Stomach (tissue), 4 donors: ENCODE results near the gene NKAIN2.

ENCODE experiments used
- EP300 ChIP-seq: sonication (generic); formaldehyde crosslinking; IDR thresholded peaks from one replicate; pipeline ENCODE4 v1.6.1; 2017; ENCODE audit warnings: antibody characterized with exemption
- POLR2A ChIP-seq, 4 donors: fragments of 450-650 bp; IDR thresholded peaks; one replicate each; pipeline ENCODE4 v1.6.1; 2016; ENCODE audit warnings: antibody characterized with exemption in 4 of 4, control low read depth in 2 of 4, mild to moderate bottlenecking in 1 of 4, moderate library complexity in 1 of 4
- POLR2AphosphoS5 ChIP-seq, 3 donors: sonication (generic); formaldehyde crosslinking; IDR thresholded peaks; one replicate each; pipeline ENCODE4 v1.6.1; 2016; ENCODE audit warnings: antibody characterized with exemption in 3 of 3
- TF ChIP-seq, protein P1 (sequence below), 7 experiments: fragments of 450-650 bp in 4 of 7; fragments of 200-600 bp in 3 of 7; sonication (generic) in 3 of 7; IDR thresholded peaks; one replicate each; pipeline ENCODE4 v1.5.1; 2016 to 2019; ENCODE audit warnings: antibody characterized with exemption in 7 of 7, control low read depth in 2 of 7, mild to moderate bottlenecking in 1 of 7

DNA sequence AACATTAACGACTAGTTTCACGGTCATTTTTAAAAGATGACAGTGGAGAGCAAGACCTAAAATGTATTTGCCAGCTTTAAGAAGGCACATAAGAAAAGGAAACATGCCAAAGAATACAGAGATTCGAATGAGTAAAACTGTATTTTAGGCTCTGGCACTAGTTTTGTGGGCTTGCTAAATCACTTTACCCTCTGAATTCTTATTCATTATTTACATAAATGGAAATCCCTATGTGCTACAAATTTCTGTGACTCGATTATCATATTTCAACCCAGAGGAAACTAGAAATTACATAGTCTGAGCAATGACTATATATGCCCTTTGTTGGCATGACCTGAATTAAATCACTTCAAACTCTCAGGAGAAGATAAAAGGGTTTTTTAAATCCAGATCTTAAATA, 716.8 kb downstream of the NKAIN2 start:
- TF ChIP-seq, protein P1, sequence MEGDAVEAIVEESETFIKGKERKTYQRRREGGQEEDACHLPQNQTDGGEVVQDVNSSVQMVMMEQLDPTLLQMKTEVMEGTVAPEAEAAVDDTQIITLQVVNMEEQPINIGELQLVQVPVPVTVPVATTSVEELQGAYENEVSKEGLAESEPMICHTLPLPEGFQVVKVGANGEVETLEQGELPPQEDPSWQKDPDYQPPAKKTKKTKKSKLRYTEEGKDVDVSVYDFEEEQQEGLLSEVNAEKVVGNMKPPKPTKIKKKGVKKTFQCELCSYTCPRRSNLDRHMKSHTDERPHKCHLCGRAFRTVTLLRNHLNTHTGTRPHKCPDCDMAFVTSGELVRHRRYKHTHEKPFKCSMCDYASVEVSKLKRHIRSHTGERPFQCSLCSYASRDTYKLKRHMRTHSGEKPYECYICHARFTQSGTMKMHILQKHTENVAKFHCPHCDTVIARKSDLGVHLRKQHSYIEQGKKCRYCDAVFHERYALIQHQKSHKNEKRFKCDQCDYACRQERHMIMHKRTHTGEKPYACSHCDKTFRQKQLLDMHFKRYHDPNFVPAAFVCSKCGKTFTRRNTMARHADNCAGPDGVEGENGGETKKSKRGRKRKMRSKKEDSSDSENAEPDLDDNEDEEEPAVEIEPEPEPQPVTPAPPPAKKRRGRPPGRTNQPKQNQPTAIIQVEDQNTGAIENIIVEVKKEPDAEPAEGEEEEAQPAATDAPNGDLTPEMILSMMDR (IDR thresholded peaks at IDR 0.05), result no peak
- TF ChIP-seq POLR2AphosphoS5 (IDR thresholded peaks at IDR 0.05) (no peak), POLR2A (IDR thresholded peaks at IDR 0.05) (no peak), EP300 (no peak)
